H1 (cell line): ENCODE results near the gene ELMO3. TPM values are rescaled to one million over a fixed set of nuclear protein-coding genes. Genes with fewer than 3 reads are reported as not detected.

Source experiments
- ASH2L ChIP-seq: fragments of 200-600, 300-600 bp; sonication (generic); IDR thresholded peaks from one replicate; pipeline ENCODE4 v1.7.1; 2017; ENCODE audit warnings: low read length
- CBX5 ChIP-seq: fragments of 300-800, 300-1000 bp; sonication (generic); IDR thresholded peaks from 2 replicates; pipeline ENCODE4 v1.7.1; 2016; ENCODE audit warnings: antibody characterized with exemption, low read length, low read depth
- GTF2F1 ChIP-seq: IDR thresholded peaks from 2 replicates; pipeline ENCODE4 v1.6.1; 2012; ENCODE audit warnings: low read depth, low read length, improper control_type of control experiment, borderline replicate concordance
- HDAC6 ChIP-seq: IDR thresholded peaks from one replicate; pipeline ENCODE4 v1.7.1; 2012; ENCODE audit warnings: low read depth, mild to moderate bottlenecking, inconsistent platforms, low read length, moderate library complexity
- NANOG ChIP-seq: IDR thresholded peaks from 2 replicates; pipeline ENCODE4 v1.6.1; 2011; ENCODE audit warnings: low read length, low read depth, mild to moderate bottlenecking, inconsistent platforms; ENCODE audit not compliant: insufficient read depth, poor library complexity, severe bottlenecking
- SIX5 ChIP-seq: IDR thresholded peaks from 2 replicates; pipeline ENCODE4 v1.6.1; 2011; ENCODE audit warnings: mild to moderate bottlenecking, low read depth, low read length
- SUZ12 ChIP-seq: fragments of 200-600 bp; sonication (generic); IDR thresholded peaks from 2 replicates; pipeline ENCODE4 v1.6.1; 2012; ENCODE audit warnings: mild to moderate bottlenecking, inconsistent platforms, low read length, moderate library complexity, mixed read lengths
- TBP ChIP-seq: IDR thresholded peaks from 2 replicates; pipeline ENCODE4 v1.6.1; 2011; ENCODE audit warnings: low read depth, low read length, improper control_type of control experiment
- polyA plus RNA-seq, 7 experiments: library from polyadenylated mRNA; depleted of rRNA in 3 of 7; stranded (reverse) in 5 of 7; unstranded in 2 of 7; fragments of >200 nt in 5 of 7; fragments of 200-250 nt in 2 of 7; gene quantifications; 1 replicate in 5 of 7; 2 replicates in 1 of 7; 4 replicates in 1 of 7; pipeline versions ENCODE4 v1.2.1 to v1.2.3, GENCODE V29; 2011 to 2013; ENCODE audit warnings: missing spikeins in 2 of 7, mixed read lengths in 2 of 7
- total RNA-seq: library from RNA; stranded (reverse); fragmentation: NEBNext Ultra II Directional; extraction: Animal tissue kit (Norgen Biotek cat#: 25700); gene quantifications from 2 replicates; pipeline ENCODE4 v1.2.1, GENCODE V29; 2021
- TF ChIP-seq, protein P1 (sequence below): IDR thresholded peaks from 2 replicates; pipeline ENCODE4 v1.6.1; 2011; ENCODE audit warnings: low read depth, mild to moderate bottlenecking, low read length; ENCODE audit not compliant: insufficient read depth

Gene ELMO3
- total and polyA plus RNA-seq, 2 of the 8 experiments (the other 6 are each of a cell fraction or from before 2014, with no cell fraction given), result 9.6 to 10.9 TPM

DNA sequence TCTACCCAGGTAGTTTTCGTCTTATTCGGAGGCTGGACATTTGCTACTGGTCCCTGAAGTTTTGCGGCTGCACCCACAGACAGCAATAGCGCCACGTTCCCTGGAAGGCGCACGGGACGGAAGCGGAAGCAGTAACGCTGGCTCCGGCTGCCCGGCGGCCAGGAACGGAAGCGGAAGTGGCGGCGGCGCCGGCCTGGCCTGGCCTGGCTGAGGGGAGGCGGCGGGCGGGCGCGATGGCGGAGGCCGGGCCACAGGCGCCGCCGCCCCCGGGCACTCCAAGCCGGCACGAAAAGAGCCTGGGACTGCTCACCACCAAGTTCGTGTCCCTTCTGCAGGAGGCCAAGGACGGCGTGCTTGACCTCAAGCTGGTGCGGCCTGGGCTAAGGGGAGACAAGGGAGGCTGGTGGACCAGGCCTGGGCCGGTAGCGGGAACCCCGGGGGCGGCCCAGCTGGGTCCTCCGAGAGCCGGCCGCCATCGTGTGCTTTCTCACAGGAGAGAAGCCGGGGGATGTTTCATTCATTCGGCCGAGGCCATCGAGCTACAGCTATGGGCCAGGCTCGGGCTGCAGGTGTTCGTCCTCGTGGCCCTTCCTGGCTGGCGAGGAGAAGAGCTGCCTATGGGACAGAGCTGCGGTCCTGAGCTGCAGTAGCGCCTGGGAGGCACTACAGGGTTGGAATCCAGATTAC lies 6.8 kb upstream of the ELMO3 start, which contains the start of gene E2F4 (continued):
- TF ChIP-seq, protein P1, sequence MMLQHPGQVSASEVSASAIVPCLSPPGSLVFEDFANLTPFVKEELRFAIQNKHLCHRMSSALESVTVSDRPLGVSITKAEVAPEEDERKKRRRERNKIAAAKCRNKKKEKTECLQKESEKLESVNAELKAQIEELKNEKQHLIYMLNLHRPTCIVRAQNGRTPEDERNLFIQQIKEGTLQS, result no peak
- no peak for TF ChIP-seq HDAC6
- TF ChIP-seq SUZ12, result no peak
- TF ChIP-seq SIX5, result no peak
- peak; percentile 35 for TF ChIP-seq ASH2L
- no peak for TF ChIP-seq NANOG
- TF ChIP-seq CBX5, result no peak
- no peak for TF ChIP-seq TBP
- TF ChIP-seq GTF2F1, result no peak
- TF ChIP-seq, all 59 proteins: peak for 20
